GM12801 (cell line): ENCODE measurements around the gene L1CAM.

Experiments used
- TF ChIP-seq, protein P1 (sequence below): IDR thresholded peaks from one replicate; pipeline ENCODE4 v1.5.1; 2011; ENCODE audit warnings: control low read depth; ENCODE audit not compliant: insufficient read length; ENCODE audit errors: extremely low read depth

L1CAM gene, protein sequence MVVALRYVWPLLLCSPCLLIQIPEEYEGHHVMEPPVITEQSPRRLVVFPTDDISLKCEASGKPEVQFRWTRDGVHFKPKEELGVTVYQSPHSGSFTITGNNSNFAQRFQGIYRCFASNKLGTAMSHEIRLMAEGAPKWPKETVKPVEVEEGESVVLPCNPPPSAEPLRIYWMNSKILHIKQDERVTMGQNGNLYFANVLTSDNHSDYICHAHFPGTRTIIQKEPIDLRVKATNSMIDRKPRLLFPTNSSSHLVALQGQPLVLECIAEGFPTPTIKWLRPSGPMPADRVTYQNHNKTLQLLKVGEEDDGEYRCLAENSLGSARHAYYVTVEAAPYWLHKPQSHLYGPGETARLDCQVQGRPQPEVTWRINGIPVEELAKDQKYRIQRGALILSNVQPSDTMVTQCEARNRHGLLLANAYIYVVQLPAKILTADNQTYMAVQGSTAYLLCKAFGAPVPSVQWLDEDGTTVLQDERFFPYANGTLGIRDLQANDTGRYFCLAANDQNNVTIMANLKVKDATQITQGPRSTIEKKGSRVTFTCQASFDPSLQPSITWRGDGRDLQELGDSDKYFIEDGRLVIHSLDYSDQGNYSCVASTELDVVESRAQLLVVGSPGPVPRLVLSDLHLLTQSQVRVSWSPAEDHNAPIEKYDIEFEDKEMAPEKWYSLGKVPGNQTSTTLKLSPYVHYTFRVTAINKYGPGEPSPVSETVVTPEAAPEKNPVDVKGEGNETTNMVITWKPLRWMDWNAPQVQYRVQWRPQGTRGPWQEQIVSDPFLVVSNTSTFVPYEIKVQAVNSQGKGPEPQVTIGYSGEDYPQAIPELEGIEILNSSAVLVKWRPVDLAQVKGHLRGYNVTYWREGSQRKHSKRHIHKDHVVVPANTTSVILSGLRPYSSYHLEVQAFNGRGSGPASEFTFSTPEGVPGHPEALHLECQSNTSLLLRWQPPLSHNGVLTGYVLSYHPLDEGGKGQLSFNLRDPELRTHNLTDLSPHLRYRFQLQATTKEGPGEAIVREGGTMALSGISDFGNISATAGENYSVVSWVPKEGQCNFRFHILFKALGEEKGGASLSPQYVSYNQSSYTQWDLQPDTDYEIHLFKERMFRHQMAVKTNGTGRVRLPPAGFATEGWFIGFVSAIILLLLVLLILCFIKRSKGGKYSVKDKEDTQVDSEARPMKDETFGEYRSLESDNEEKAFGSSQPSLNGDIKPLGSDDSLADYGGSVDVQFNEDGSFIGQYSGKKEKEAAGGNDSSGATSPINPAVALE

GRCh38 chrX:153885968-153886903 lies at the start of gene L1CAM:
L1CAM (minus strand) TSS chrX:153886173; CDS start chrX:153875836, 10,337 bp downstream.
- TF ChIP-seq, protein P1, sequence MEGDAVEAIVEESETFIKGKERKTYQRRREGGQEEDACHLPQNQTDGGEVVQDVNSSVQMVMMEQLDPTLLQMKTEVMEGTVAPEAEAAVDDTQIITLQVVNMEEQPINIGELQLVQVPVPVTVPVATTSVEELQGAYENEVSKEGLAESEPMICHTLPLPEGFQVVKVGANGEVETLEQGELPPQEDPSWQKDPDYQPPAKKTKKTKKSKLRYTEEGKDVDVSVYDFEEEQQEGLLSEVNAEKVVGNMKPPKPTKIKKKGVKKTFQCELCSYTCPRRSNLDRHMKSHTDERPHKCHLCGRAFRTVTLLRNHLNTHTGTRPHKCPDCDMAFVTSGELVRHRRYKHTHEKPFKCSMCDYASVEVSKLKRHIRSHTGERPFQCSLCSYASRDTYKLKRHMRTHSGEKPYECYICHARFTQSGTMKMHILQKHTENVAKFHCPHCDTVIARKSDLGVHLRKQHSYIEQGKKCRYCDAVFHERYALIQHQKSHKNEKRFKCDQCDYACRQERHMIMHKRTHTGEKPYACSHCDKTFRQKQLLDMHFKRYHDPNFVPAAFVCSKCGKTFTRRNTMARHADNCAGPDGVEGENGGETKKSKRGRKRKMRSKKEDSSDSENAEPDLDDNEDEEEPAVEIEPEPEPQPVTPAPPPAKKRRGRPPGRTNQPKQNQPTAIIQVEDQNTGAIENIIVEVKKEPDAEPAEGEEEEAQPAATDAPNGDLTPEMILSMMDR = no peak

DNA sequence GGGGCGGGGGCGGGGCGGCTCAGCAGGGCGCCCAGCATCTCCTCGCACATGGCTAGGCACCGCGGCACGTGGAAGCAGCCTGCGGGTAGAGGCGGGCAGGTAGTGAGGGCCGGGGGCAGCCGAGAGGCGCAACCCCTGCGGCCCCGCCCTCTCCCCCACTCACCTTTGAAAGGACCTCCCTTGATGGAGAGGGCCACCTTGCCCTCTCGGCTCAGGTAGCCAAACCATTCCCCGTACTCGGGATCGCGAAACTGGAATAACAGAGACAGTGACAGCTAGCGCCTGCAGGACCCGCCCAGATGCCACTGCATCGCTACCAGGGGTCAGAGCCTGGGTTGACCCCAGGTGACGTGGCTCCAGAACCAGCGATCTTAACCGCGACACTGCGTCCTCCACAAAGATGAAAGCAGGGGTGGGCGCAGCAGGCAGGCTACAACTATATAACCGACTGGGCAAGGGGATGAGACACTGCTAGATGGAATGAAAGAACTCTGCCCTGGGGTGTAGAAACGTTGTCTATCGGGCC lies 49.4 kb upstream of the L1CAM start:
- TF ChIP-seq, protein P1 = no peak

GRCh38 chrX:153934762-153935325 lies 48.9 kb upstream of the L1CAM start, which contains the start of gene NAA10:
NAA10 (minus strand) TSS chrX:153935037; CDS start chrX:153934904, 133 bp downstream.
- TF ChIP-seq, protein P1 = no peak

- TF ChIP-seq, protein P1 = no peak
Observed at GRCh38 chrX:153934148-153934761, 48.3 kb upstream of the L1CAM start.

DNA sequence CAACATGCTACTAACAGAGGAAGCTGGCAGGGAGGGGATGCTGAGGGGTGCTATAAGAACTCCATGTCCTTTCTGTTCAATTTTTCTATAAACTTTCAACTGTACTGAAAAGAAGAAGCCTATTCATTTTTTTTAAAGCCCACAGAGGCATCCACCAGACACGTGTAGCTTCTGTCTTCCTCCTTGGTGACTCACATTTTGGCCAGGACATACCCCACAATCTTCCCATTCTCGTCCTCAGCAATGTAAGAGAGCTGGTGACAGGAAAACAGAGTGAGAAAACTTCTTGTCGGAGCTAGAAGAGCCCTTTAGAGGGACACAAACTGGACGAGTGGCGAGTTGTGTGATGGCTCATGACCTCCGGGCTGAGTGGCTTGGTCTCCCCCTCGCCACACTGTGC lies 47.8 kb upstream of the L1CAM start:
- TF ChIP-seq, protein P1 = no peak
